ENCODE results near the gene CES2.

Gene CES2

DNA sequence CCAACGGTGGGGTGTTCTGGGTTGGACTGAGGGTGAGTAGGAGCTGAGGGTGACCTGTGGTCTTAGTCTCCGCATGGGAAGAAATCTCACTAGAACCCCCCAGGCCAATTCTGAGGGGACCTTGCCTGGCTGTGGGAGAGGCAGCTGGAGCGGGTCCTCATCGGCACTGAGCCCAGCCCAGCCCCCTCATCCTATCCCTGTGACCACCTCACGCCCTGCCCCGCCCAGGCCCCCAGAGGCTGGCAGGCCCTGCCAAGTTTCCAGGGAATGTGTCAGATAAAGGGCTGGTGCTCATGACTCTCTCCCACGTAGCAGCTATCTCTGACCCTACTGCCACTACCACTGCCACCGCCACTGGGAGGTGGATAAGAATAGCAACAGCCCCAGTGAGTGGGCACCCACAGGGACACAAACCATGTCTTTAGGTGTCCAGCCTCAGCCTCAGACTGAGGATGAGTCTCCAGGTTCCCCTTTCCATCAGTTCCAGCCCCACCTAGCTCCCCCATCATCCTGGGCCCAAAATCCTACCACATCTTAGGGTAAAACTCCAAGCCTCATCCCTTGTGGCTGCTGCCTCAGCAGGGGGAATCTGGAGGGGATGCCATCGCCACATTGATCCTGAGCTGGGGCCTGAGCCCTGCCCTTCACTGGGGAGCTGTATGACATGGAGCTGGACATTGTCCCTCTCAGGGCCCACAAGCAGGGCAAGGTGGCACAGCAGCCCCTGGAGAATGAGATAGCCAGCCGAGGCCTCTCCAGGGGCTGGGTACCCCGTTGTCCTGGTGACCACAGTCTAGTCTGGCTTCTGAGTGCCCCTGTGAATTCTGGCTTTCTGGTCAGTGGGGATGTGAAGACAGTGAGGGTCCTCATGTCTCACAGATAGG is 31.5 kb upstream of the CES2 start:
- no peak for DNase-seq (ENCODE audit: low read depth)

DNA sequence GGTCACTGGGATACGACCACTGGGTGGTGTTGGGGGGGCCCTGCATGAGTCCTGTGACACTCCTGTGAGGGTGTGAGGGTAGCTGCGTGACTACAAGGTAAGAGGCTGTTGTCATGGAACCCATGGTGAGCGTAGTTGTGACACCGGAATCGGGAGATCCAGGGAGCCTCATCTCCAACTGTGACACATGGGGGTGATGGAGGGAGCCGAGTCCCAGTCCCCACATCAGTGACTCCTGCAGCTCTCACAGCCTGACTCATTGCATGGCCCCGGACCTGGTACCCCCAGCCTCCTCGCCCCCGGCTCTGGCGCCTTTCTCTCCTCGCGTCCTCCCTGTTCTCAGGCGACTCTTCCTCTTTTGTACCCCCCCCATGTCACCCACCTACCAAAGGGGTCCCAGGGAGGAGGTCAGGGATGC is 30.9 kb upstream of the CES2 start:
- DNase-seq (ENCODE audit: low read depth): no peak

DNA sequence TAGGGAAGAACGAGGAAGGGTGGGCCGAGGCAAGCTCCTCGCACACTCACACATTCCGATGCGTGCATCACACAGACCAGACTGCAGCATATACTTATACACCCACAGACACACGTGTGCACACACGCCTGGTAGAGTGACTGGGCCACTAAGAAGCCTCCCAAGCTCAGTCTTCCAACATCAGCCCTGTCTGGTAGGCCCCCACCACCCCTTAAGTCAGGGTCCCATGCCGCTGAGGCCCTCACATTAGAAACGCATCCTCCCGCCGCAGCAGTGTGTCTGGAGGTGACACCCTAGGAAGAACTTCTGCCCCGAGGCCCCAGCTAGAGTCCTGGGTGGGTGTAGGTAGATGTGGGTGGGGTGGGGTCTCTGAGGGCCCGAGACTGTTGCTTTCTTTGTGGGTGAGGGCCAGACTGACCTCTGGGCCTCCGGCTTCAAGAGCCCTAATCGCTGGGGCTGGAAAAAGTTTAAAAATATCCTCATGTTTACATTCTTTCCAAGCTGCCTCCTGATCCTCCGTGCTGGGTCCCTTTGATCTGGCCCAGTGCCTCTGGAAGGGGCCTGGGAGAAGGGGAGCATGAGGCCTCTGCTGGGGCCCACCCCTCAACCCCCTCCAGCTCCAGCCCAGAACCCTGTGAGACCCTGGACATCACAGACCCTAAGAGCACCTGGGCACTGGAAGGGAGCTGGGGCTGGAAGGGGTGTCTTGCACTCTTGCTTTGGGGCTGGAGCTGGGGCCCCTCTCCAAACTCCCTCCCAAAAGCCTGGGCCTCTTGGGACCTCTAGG is 30.3 kb upstream of the CES2 start:
- no peak for DNase-seq (ENCODE audit: low read depth)

GRCh38 chr16:66905633-66906539 is 29.4 kb upstream of the CES2 start:
- DNase-seq (ENCODE audit: low read depth): no peak

- no peak for DNase-seq (ENCODE audit: low read depth)
Observed at GRCh38 chr16:66906916-66907836, 28.1 kb upstream of the CES2 start.

- no peak for DNase-seq (ENCODE audit: low read depth)
Observed at GRCh38 chr16:66908116-66908515, 27.2 kb upstream of the CES2 start.

- no peak for DNase-seq (ENCODE audit: low read depth)
Observed at GRCh38 chr16:66908762-66909559, 26.4 kb upstream of the CES2 start.

DNA sequence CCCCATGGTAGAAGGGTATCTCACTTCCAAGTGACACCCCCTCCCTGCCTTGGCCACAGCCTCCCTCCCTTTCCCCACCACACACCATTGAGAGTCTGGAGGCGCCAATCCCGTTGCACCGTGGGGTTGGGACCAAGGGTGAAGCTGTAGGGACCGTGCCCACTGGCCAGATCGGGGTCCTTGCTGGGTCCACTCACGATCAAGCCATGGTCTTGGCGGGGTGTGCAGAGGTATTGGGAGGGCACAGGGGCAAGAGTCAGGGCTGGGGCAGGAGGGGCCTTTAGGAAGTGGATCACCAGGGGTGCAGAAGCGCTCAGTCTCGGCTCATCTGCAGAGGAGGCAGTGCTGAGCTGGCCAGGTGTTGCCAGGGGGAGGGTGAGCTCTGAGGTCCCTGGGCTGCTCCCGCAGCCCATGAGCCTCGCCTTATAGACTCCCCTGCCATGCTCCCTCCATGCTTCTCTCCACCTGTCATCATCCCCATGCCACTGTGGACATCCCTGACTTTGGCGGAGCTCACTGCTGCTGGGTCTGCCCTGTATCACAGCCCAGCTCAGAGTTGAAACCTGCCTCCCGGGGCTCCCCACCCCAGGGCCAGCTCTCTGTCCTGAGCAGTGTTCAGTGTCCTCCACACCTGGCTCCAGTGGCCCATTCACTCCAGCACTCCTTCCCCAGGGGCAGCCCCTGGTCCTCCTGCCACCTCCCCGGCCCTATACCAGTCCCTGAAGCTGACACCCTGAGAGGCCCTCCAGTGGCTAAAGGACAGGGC is 25.0 kb upstream of the CES2 start:
- DNase-seq (ENCODE audit: low read depth): no peak

GRCh38 chr16:66911112-66911511 is 24.2 kb upstream of the CES2 start:
- no peak for DNase-seq (ENCODE audit: low read depth)

DNA sequence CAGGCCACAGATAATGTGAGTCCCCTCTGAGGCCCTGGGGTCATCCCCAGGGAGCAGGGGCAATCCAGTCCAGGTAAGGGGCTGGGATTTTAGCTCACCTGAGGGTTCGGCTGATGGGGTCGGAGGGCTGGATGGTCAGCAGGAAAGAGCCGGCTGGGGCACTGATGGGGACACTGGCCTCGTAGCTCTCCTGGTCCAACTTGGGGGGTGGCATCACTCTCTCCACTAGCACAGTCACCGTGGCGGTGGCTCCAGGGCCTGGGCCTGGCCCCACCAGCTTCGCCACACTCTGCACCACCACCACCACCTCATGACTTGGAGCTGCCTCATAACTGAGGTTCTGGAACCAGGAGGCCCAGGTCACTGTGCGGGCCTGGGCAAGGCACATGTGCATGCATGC is 23.5 kb upstream of the CES2 start:
- DNase-seq (ENCODE audit: low read depth): no peak

DNA sequence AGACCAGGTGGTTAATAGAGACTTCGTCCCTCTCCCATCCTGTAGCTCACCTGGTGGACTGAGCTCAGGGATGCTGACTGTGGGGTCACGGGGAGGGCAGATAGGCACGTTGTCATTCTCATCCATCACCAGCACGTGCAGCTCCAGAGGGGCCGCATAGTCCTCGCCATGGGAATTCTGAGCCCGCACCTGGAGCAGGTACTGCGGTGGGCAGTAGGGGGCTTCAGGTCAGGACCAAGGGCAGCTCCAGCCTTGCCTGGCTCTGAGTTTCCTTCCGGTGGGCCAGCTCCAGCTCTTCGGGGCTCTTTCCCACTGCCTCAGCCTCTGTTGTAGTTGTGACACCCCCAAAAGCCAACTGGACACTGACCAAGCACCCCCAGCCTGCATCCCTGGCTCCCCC is 22.2 kb upstream of the CES2 start:
- no peak for DNase-seq (ENCODE audit: low read depth)

DNA sequence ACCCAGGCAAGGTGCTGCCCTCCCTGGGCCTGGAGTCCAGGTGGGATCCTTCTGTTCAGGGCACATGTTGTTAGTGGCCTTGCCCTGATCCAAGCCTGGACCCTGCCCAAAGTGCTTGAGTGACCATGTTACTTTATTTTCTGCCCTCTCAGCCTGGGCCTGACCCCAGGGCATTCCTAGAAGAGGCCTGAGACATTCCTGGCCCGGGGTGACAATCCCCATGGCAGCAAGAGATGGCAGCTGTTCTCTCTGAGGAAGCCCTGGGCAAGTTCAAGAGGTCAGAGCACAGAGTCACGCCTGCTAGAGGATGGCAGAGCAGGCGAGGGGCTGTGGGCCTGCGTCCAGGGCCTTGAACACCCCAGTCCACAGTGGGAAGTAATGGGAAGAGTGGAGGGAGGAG is 21.6 kb upstream of the CES2 start:
- no peak for DNase-seq (ENCODE audit: low read depth)

- no peak for DNase-seq (ENCODE audit: low read depth)
Observed at GRCh38 chr16:66914541-66914940, 20.8 kb upstream of the CES2 start.

- no peak for DNase-seq (ENCODE audit: low read depth)
Observed at GRCh38 chr16:66915041-66915440, 20.3 kb upstream of the CES2 start.

DNA sequence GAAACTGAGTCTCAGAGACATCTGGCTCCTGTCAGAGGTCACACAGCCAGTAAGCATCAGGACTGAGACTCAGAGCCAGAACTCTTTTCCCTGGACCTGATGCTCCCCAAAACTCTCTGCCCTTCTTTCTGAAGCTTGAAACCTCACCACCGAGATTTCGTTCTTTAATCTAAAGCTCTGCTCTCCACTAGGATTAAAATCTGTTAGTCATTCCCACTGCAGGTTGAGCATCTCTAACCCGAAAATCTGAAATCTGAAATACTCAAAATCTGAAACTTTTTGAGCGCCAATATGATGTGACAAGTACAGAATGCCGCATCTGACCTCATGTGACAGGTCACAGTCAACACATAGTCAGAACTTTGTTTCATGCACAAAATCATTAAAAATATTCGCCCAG is 18.8 kb upstream of the CES2 start:
- no peak for DNase-seq (ENCODE audit: low read depth)

DNA sequence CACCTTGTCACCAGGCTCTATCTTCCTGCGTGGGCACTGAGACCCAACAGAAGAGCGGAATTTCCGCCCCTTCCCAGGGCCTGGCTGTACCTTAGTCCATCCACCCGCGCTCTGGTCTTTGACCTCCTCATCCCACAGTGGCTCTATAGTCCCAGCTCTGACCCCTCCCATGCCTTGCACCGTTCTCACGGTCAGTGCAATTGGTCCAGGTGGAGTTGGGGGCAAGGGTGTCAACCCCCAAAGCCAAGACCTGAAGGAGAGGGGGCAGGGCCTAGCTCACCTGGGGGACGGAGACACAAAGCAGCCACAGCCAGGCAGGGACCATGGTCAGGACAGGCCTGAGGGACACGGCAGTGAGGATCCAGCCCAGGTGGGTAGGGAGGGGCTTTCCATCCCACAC is 17.6 kb upstream of the CES2 start:
- DNase-seq (ENCODE audit: low read depth): no peak

GRCh38 chr16:66918355-66918754 is 17.0 kb upstream of the CES2 start:
- DNase-seq (ENCODE audit: low read depth): no peak

DNA sequence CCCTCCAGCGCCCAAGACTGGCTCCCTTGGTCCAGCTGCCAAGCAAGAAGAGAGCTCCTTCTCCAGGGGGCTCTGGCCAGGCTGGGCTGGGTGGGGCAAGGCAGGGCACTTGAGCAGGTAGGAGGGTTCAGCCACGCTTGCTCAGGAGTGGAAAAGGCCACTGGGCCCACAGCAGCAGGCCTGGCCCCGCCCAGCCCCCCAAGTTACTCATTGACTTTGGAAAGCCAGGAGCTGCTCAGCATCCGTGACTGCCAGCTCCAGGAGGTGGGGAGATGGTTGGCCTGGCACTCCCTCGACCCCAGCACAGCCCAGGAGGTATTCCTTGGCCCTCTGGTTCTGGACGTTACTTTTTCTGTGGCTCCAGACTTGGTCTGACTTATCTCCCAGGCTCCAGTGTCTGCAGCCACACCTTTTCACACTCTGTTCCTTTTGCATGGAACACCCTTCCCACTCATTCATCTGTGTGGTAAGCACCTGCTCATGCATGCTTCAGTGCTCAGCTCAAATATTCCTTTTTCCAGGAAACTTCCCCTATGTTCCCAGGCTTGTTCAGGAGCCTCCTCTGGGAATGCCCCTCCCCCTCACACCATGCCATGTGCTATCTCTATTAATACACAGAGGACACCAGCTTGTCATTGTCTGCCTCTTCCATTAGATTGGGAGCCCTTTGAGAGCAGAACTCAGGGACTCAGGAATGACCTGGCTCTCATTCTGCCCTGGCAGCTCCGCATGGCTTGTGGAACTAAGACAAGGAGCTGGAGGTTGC is 16.3 kb upstream of the CES2 start, which contains the start of gene CDH16:
Gene CDH16 (minus strand): TSS at position 83 of the 766 bp plus-strand sequence. CDS start 820 bp downstream, outside the sequence.
- no peak for DNase-seq (ENCODE audit: low read depth)
